Bronchial smooth muscle cell (primary cell): ENCODE measurements around the gene GOLGA8S. TPM values are rescaled to one million over a fixed set of nuclear protein-coding genes. Genes with fewer than 3 reads are reported as not detected.

Source experiments
- total RNA-seq: library from RNA; depleted of rRNA; stranded (reverse); fragments of >200 nt; gene quantifications from 2 replicates; pipeline ENCODE4 v1.2.1, GENCODE V29; 2014

GOLGA8S gene
- under 0.01 and 0.09 TPM in 2 replicates for total RNA-seq

GRCh38 chr15:23354448-23354847, at the start of gene GOLGA8S:
TSS of gene GOLGA8S (plus strand) at chr15:23354748. CDS start at chr15:23354810, 62 bp downstream.

GRCh38 chr15:23334096-23334495, 20.5 kb upstream of the GOLGA8S start, which contains the start of gene GOLGA6L26:
TSS of gene GOLGA6L26 (minus strand) at chr15:23334196. CDS start at chr15:23334135, 61 bp downstream.

Other genes with a start within 250 kb of the GOLGA8S start
- not detected in 2 replicates for gene GOLGA6L1, start 217.9 kb upstream of the GOLGA8S start, total RNA-seq
- gene GOLGA6L26, start 20.6 kb upstream of the GOLGA8S start, total RNA-seq: not detected in 2 replicates
- not detected in 2 replicates for gene GOLGA6L2, start 92.5 kb downstream of the GOLGA8S start, total RNA-seq
- 0.09 and 0.32 TPM in 2 replicates for gene MKRN3, start 210.9 kb downstream of the GOLGA8S start, total RNA-seq